CD4-positive, alpha-beta T cell treated with Interleukin-6 at 100 ng/mL for 8 hours (primary cell): Measurements from ENCODE around the gene KLKB1.
"Not testable (repeated sequence)": the region's sequence is repeated elsewhere in the genome, so short reads cannot be mapped to it uniquely, and the experiment has no call there.

Experiments used
- DNase-seq: peaks from one replicate; pipeline ENCODE4 v3.0.0-alpha.2; 2020; ENCODE audit warnings: mixed read lengths, low spot score

KLKB1 gene

DNA sequence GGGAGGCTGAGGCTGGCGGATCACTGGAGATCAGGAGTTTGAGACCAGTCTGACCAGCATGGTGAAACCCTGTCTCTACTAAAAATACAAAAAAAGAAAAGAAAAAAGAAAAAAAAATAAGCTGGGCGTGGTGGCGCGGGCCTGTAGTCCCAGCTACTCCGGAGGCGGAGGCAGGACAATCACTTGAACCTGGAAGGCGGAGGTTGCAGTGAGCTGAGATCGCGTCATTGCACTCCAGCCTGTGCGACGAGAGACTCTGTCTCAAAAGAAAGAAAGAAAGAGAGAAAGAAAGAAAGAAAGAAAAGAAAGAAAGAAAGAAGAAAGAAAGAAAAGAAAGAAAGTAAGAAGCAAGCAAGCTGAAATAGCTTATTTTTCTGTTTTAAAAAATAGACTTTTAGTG lies 37.9 kb downstream of the KLKB1 start:
- DNase-seq, result not testable (repeated sequence)

DNA sequence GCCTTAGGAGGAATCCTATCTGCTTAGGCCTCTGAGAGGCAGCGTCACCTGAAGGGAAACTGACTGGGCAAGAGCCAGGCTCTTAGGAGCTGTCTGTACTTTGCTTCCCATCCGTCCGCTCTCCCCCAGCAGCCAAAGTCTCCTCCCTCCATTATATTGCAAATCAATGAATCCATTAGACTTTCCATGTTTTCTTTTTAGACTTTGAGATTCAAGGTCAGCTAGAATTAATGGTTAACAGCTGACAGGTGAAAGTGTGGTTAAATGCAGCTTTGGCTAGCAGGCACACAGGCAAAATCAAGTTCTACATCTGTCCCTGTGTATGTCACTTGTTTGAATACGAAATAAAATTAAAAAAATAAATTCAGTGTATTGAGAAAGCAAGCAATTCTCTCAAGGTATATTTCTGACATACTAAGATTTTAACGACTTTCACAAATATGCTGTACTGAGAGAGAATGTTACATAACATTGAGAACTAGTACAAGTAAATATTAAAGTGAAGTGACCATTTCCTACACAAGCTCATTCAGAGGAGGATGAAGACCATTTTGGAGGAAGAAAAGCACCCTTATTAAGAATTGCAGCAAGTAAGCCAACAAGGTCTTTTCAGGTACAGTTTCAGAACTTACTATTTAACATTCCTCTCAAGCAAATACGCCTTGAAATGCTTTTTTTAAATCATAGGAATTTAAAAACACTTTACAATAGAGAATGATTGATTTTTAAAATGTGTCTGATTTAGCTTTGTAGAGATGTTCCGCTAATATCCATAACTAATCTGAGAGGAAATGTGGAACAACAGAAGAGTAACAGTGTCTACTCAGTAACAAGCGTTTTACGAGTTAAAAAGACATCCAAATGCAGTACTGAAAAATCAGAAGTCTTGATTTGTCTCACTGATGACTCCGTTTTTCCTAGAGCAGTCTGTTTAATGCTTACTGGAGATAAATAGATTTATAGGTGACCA lies 38.7 kb downstream of the KLKB1 start, which contains the start of gene F11:
Gene F11 (plus strand): TSS at position 507 of the 970 bp plus-strand sequence. CDS start 948 bp downstream, outside the sequence.
- DNase-seq, result no peak

- no peak for DNase-seq
Observed at GRCh38 chr4:186266729-186267456, 39.6 kb downstream of the KLKB1 start.

DNA sequence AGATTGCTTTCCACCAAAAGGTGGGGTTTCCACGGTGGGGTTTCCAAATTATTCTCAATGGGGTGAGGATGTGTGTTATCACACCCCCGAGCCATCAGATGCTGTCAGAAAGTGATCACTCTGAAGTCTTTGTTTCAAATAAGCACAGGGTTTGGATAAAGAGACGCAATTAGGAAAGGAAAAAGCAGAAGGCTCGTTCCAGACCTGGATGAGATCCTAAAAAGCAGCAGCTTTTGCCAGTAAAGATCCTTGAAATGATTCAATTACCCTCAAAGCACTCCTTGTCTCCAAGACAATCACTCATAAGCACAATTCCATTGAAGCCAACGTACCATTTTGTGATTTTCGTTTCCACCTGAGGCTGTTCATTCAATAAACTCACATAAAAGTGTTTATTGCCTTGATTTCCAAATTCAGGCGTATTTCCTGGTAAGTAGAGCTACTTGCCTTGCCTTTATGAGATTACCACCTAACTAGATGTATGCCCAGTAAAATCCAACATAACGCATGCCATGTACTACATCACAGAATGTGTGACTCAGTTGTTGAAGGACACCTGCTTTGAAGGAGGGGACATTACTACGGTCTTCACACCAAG lies 43.9 kb downstream of the KLKB1 start:
- DNase-seq, result no peak

DNA sequence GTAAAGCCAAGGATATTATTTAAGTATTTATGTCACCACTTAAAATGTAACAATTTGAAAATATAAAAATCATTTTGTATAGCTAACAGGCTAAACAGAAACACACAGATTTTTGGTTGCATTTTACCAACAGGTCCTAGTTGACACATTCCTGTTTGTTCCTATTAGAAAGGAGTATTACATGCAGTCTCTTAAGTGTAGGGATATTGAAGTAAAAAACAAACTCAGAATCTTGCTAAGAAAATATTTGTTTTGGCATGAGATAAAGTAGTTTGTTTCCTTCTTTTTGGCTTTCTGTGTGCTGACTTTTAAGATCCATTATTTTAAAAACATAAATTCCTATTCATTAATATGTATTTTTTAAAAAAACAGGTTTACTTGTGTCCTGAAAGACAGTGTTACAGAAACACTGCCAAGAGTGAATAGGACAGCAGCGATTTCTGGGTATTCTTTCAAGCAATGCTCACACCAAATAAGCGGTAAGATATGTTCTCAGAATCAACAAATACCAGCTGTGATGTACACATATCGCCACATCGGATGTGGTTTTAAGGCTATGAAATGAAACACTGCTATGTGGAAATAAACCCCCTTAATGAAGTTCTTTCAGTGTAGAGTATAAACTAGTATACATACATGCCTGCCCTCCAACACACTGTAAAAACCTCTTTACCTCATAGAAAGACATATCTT lies 45.5 kb downstream of the KLKB1 start:
- no peak for DNase-seq

- DNase-seq, result not testable (repeated sequence)
Observed at GRCh38 chr4:186273392-186273789, 46.1 kb downstream of the KLKB1 start.

DNA sequence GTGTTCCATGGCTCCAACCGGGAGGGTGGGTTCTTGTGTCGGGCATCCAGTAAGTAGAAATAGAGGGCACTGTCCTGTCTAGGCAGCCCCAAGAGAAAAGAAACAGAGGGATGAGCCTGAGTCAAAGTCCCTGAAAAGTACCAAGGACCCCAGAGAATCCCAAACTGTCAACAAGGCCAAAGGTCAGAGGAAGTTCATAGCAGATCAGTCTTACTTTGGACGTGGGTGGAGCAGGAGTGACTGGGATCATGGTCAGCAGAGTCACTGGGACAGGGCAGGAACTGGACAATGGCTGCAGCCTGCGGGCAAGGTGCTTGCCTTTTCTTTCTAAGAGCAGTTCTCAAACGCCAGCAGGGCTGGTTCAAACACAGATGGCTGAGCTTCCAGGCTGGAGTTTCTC lies 56.0 kb downstream of the KLKB1 start:
- DNase-seq, result no peak

- no peak for DNase-seq
Observed at GRCh38 chr4:186285147-186285546, 57.8 kb downstream of the KLKB1 start.

GRCh38 chr4:186286581-186286980 lies 59.3 kb downstream of the KLKB1 start:
- no peak for DNase-seq

GRCh38 chr4:186291256-186291890 lies 64.1 kb downstream of the KLKB1 start:
- no peak for DNase-seq

DNA sequence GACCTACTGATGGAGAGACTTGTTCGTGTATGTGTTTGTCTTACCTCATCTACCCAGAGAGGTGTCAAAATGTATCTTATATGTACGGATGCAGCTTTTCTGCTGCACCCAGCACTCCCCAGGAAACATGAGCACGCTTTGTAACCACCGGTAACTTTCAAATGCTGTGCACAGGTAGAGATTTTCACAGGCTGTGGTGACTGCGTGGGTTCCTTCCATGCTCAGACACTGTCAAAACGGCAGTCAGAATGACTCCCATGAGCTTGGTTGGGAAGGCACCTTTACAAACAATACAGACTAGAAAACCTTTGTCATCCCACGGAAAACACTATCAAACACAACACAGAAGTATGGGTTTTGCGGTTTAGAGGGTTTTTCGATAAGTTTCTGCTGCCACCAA lies 66.9 kb downstream of the KLKB1 start:
- no peak for DNase-seq

GRCh38 chr4:186296481-186296880 lies 69.2 kb downstream of the KLKB1 start:
- DNase-seq, result no peak

GRCh38 chr4:186297013-186297645 lies 69.8 kb downstream of the KLKB1 start:
- no peak for DNase-seq

DNA sequence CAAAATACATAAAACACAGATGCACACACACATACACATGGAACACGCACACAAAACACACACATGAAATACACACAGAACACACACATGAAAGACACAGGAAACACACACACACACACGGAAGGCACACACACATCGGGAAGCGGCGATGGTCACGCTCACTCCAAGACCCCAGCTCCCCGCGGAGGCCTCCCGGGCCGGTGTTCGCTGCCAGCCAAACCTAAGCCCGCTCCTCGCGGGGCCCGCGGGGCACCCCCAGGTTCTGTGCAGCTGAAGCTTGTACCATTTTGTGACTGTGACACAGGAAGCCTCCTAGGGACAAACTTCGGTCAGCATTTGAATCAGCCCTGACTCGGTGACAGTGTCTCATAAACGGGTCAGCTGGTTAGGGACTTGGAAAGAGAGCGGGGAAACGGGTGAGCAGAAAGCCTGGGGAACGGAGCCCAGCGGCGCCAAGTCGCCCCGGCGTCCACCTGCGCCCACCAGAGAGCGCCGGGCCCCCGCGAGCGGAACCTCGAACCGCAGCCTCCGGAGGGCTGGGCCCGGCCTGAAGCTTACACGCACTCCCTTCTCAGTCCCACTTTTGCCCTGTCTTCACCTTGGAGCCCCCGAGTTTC lies 70.8 kb downstream of the KLKB1 start:
- no peak for DNase-seq

- DNase-seq, result no peak
Observed at GRCh38 chr4:186299291-186299690, 72.0 kb downstream of the KLKB1 start.

GRCh38 chr4:186300659-186301390 lies 73.5 kb downstream of the KLKB1 start:
- DNase-seq, result no peak

DNA sequence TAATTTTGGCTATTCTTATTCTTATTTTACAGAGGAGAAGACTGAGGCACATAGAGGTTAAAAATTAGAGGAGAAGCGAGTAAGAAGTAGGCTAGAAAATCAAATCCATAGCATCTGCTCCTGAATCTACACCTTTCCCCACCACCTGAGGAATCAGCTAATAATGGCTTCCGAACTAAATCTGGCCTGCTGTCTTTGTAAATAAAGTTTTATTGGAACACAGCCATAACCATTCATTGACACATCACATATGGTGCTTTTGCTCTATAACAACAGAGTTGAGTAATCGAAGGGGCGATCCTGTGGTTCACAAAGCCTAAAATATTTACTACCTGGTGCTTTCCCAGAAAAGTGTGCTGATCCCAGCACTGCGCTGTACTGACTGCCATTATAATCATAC lies 76.9 kb downstream of the KLKB1 start:
- DNase-seq, result no peak

- no peak for DNase-seq
Observed at GRCh38 chr4:186304866-186305505, 77.7 kb downstream of the KLKB1 start.

DNA sequence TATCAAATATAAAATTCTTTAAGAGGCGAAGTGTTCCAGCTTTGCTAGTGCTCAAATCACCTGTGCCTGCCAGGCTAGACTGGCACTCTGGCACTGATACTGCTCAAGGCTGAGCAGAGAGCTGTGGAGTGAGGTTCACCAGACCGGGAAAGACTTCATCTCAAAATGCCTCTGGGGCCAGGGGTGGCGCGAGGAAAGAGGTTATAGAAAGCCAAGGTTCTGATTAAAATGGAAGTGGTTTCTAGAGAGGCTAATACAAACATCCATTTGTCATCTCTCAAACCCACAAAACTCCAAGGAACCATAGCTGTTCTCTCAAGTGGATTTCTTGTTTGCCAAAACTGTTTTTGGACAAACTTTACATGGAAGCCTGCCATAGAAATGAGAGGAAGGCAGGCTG lies 80.2 kb downstream of the KLKB1 start:
- DNase-seq, result no peak
